Neural cell (in vitro differentiated cells): ENCODE data around the gene SELL. TPM values are rescaled to one million over a fixed set of nuclear protein-coding genes. Genes with fewer than 3 reads are reported as not detected.

Experiments used
- H2AFZ ChIP-seq: fragments of 200-600, 300-800 bp; sonication (generic), shearing (Covaris generic); 2 replicates; pipeline ENCODE4 v1.6.0; 2014; ENCODE audit warnings: low read depth, mild to moderate bottlenecking, antibody characterized with exemption, low read length, moderate library complexity
- H3F3A ChIP-seq: fragments of 200-600 bp; shearing (Covaris generic); 2 replicates; pipeline ENCODE4 v1.6.1; 2016; ENCODE audit warnings: mild to moderate bottlenecking, moderate library complexity, mixed read lengths, antibody characterized with exemption, low read length; ENCODE audit not compliant: insufficient read depth, poor library complexity, severe bottlenecking
- H3K27ac ChIP-seq: fragments of 200-600, 300-800 bp; sonication (generic), shearing (Covaris generic); 2 replicates; pipeline ENCODE4 v1.5.1; 2014; ENCODE audit warnings: mild to moderate bottlenecking, low read length, moderate library complexity
- H3K27me3 ChIP-seq: fragments of 300-800, 200-600 bp; sonication (generic), shearing (Covaris generic); 2 replicates; pipeline ENCODE4 v1.6.0; 2014; ENCODE audit warnings: mild to moderate bottlenecking, low read depth, low read length, moderate library complexity; ENCODE audit not compliant: insufficient read depth
- H3K36me3 ChIP-seq: fragments of 300-800, 200-600 bp; sonication (generic), shearing (Covaris generic); 2 replicates; pipeline ENCODE4 v1.5.1; 2014; ENCODE audit warnings: mild to moderate bottlenecking, antibody characterized with exemption, low read length, moderate library complexity; ENCODE audit not compliant: insufficient read depth
- H3K4me2 ChIP-seq: fragments of 300-800, 200-600 bp; sonication (generic), shearing (Covaris generic); 2 replicates; pipeline ENCODE4 v1.6.0; 2014; ENCODE audit warnings: mild to moderate bottlenecking, low read length
- H3K4me3 ChIP-seq: fragments of 300-800, 200-600 bp; sonication (generic), shearing (Covaris generic); 2 replicates; pipeline ENCODE4 v1.5.1; 2014; ENCODE audit warnings: mild to moderate bottlenecking, low read length, moderate library complexity
- H3K79me2 ChIP-seq: fragments of 200-600 bp; shearing (Covaris generic); replicated peaks from 2 replicates; pipeline ENCODE4 v1.6.0; 2014; ENCODE audit warnings: mild to moderate bottlenecking, low read length, moderate library complexity; ENCODE audit not compliant: insufficient read depth
- H3K9ac ChIP-seq: fragments of 300-800, 200-600 bp; sonication (generic), shearing (Covaris generic); 2 replicates; pipeline ENCODE4 v1.6.1; 2016; ENCODE audit warnings: mild to moderate bottlenecking, low read length, mixed read lengths
- H3K9me2 ChIP-seq: fragments of 200-600 bp; shearing (Covaris generic); 2 replicates; pipeline ENCODE4 v1.6.1; 2016; ENCODE audit warnings: mild to moderate bottlenecking, low read length, mixed read lengths; ENCODE audit not compliant: insufficient read depth
- H3K9me3 ChIP-seq: fragments of 200-600, 300-800 bp; sonication (generic), shearing (Covaris generic); 2 replicates; pipeline ENCODE4 v1.6.1; 2016; ENCODE audit warnings: mild to moderate bottlenecking, mixed run types, low read length, moderate library complexity, mixed read lengths
- H4K20me1 ChIP-seq: fragments of 200-600 bp; shearing (Covaris generic); 2 replicates; pipeline ENCODE4 v1.6.1; 2016; ENCODE audit warnings: mild to moderate bottlenecking, mixed run types; ENCODE audit not compliant: insufficient read depth
- CTCF ChIP-seq: fragments of 450-650 bp; IDR thresholded peaks from 2 replicates; pipeline ENCODE4 v1.5.1; 2014; ENCODE audit warnings: antibody characterized with exemption, mild to moderate bottlenecking, moderate library complexity; ENCODE audit not compliant: poor library complexity, severe bottlenecking
- EP300 ChIP-seq: fragments of 450-650 bp; conservative IDR thresholded peaks from 2 replicates; pipeline ENCODE4 v1.6.1; 2014; ENCODE audit warnings: antibody characterized with exemption, mild to moderate bottlenecking, moderate library complexity; ENCODE audit not compliant: poor library complexity, severe bottlenecking
- EZH2 ChIP-seq: fragments of 200-600, 300-800 bp; shearing (Covaris generic), sonication (generic); IDR thresholded peaks from 2 replicates; pipeline ENCODE4 v1.6.1; 2014; ENCODE audit warnings: antibody characterized with exemption, low read length, borderline replicate concordance, mild to moderate bottlenecking; ENCODE audit not compliant: insufficient read depth, poor library complexity, severe bottlenecking
- MXI1 ChIP-seq: fragments of 450-650 bp; conservative IDR thresholded peaks from 2 replicates; pipeline ENCODE4 v1.6.1; 2014; ENCODE audit warnings: antibody characterized with exemption, mild to moderate bottlenecking; ENCODE audit not compliant: poor library complexity, severe bottlenecking
- POLR2AphosphoS5 ChIP-seq: IDR thresholded peaks from 2 replicates; pipeline ENCODE4 v1.6.1; 2012
- RAD21 ChIP-seq: fragments of 450-650 bp; conservative IDR thresholded peaks from 2 replicates; pipeline ENCODE4 v1.6.1; 2014; ENCODE audit warnings: antibody characterized with exemption, mild to moderate bottlenecking, moderate library complexity
- REST ChIP-seq: IDR thresholded peaks from 2 replicates; pipeline ENCODE4 v1.6.1; 2012; ENCODE audit warnings: borderline replicate concordance
- SMC3 ChIP-seq: fragments of 450-650 bp; conservative IDR thresholded peaks from 2 replicates; pipeline ENCODE4 v1.6.1; 2014; ENCODE audit warnings: antibody characterized with exemption, mild to moderate bottlenecking, moderate library complexity; ENCODE audit not compliant: poor library complexity
- TAF1 ChIP-seq: IDR thresholded peaks from 2 replicates; pipeline ENCODE4 v1.6.1; 2012; ENCODE audit warnings: low read depth
- polyA plus RNA-seq: library from polyadenylated mRNA; depleted of rRNA; stranded (reverse); fragments of >200 nt; gene quantifications from 2 replicates; pipeline ENCODE4 v1.2.3, GENCODE V29; 2014

Gene SELL
- polyA plus RNA-seq, 1 donor from 2014 or later, result not detected

DNA sequence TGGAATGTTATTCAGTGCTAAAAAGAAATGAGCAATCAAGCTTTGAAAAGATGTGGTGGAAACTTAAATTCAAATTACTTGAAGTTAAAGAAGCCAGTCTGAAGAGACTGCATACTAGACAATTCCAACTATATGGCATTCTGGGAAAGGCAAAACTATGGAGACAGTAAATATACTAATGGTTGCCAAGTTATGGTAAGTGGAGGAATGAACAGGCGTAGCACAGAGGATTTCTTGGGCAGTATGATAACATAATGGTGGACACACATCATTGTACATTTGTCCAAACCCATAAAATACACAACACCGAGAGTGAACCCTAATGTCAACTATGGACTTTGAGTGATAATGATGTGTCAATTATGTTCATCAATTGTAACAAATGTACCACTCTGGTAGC lies 60.4 kb downstream of the SELL start:
- no peak overlapping the region for H2AFZ ChIP-seq
- no peak overlapping the region for H3K4me3 ChIP-seq
- no peak overlapping the region for H3K27ac ChIP-seq
- H3K79me2 ChIP-seq, result no peaks in the 10 kb centered on the region
- H3K4me2 ChIP-seq, result no peak overlapping the region
- no peaks in the 10 kb centered on the region for H3K27me3 ChIP-seq
- H3K36me3 ChIP-seq, result no peaks in the 10 kb centered on the region
- TF ChIP-seq MXI1, result no peak
- no peak for TF ChIP-seq POLR2AphosphoS5
- TF ChIP-seq SMC3, result no peak
- no peak for TF ChIP-seq CTCF
- no peak for TF ChIP-seq EP300
- no peak for TF ChIP-seq RAD21
- no peak for TF ChIP-seq EZH2
- no peak for TF ChIP-seq TAF1
- TF ChIP-seq REST, result no peak
- no peaks in the 10 kb centered on the region for H3K9me3 ChIP-seq
- H4K20me1 ChIP-seq, result no peaks in the 10 kb centered on the region
- H3K9me2 ChIP-seq, result no peaks in the 10 kb centered on the region
- H3K9ac ChIP-seq, result no peak overlapping the region
- no peaks in the 10 kb centered on the region for H3F3A ChIP-seq

- Histone ChIP-seq H3F3A (no peaks in the 10 kb centered on the region), H3K9me3 (no peaks in the 10 kb centered on the region), H4K20me1 (no peaks in the 10 kb centered on the region), H3K79me2 (no peaks in the 10 kb centered on the region), H3K9ac (no peak overlapping the region), H3K4me2 (no peak overlapping the region), H3K27ac (no peak overlapping the region), H3K9me2 (no peaks in the 10 kb centered on the region), H3K27me3 (no peaks in the 10 kb centered on the region), H2AFZ (no peak overlapping the region), H3K4me3 (no peak overlapping the region), H3K36me3 (no peaks in the 10 kb centered on the region)
- TF ChIP-seq MXI1 (no peak), SMC3 (no peak), REST (no peak), CTCF (no peak), TAF1 (no peak), EZH2 (no peak), EP300 (no peak), POLR2AphosphoS5 (no peak)
Observed at GRCh38 chr1:169650551-169650950, 60.9 kb downstream of the SELL start.
